HG03060 (cell line): ENCODE data around the gene TMEM52.

Experiments used
- ATAC-seq: cut with Tn5 transposase; IDR thresholded peaks from one replicate; pipeline ENCODE4 v1.9.1; 2021; ENCODE audit warnings: low read depth, moderate number of reproducible peaks; ENCODE audit not compliant: unreplicated experiment

The TMEM52 gene

DNA sequence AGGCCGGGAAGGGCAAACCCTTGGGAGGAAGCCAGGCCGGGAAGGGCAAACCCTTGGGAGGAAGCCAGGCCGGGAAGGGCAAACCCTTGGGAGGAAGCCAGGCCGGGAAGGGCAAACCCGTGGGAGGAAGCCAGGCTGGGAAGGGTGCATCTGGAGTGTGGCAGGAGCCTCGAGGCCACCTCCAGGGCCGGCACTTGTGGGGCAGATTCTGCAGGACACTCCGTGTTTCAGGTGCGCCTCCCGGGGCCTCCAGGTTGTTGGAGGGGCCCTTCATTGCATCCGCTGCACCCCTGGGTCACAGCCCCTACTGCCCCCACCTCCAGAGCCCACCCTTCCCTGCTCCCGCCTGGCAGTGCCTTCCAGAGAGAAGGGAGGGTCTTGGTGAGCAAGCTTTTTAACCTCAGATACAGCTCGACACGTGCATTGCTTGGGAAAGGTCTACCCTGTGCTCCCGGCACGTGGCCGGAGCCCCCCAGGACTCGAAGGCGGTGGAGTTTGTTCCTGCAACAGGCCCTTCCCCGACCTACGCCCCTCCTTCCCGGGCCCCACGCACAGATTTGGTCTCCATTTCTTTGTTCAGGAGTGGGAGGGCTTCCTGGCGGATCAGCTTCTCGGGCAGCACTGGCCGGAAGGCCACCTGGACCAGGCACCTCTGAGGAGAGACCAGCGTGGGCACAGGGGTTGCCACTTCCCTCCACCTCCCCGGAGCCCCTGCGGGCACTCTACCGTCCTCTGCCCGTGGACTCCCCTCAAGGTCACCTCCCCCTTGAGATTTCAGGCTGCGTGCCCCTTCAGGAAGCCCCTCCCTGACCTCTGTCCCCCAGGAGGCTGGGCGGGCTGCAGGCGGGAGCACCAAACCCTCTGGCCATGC lies 9.4 kb upstream of the TMEM52 start:
- no peak for ATAC-seq

GRCh38 chr1:1927751-1928150 lies 8.7 kb upstream of the TMEM52 start:
- ATAC-seq, result no peak

DNA sequence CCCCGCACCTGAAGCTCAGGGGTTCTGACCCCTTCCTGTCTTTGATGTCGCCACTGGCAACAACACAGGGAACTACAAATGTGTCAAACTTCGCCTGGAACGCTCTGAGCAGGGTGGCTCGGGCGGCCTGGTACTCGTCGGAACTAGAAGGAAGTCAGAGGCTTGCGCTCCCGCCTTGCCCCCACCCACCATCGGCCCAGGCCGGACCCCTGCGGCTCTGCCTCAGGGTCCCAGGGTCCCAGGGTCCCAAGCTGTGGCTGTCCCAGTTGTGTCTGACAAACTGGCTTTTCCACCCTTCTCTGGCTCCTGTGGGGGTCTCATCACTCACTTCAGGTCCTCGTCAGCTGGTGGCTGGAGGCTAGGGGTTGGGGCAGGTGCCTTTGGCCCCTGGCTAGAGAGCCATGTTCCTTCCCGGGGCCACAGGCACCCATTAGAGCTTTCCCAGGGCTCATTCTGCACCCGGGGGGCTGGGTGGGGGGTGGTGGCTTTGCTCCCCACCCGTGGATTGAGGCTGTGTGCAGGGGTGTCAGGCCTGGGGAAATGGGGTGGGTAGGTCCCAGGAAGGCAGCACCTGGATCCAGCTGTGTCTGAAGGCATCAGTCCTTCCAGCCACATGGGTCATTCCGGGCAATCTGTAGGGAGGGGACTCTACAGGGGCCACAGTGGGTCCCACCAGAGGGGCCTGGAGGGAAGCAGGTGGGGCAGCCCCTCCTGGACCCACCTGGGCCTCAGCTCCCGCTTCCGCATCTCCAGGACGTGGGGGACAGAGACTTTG lies 8.0 kb upstream of the TMEM52 start:
- ATAC-seq, result no peak

DNA sequence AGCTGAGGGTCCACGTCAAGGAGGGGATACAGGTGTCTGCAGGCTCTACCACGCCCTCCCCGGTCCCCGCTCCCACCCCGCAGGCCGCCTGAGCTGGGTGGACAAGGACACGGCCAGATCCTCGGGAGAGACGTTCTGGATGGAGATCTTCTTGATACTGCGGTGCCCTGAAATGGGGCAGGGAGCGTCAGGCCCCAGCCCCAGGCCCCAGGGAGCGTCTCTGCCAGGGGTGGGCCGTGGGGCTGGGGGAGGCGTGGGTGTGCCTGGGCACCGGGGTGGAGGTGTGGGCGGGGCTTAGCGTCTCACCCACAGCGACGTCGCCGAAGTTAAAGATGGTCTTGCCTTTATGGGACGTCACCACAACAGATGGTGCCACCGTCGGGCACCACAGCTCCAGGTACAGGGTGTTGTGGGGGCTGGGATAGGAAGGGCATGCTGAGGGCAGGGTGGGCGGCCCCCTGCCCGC lies 7.3 kb upstream of the TMEM52 start:
- no peak for ATAC-seq

DNA sequence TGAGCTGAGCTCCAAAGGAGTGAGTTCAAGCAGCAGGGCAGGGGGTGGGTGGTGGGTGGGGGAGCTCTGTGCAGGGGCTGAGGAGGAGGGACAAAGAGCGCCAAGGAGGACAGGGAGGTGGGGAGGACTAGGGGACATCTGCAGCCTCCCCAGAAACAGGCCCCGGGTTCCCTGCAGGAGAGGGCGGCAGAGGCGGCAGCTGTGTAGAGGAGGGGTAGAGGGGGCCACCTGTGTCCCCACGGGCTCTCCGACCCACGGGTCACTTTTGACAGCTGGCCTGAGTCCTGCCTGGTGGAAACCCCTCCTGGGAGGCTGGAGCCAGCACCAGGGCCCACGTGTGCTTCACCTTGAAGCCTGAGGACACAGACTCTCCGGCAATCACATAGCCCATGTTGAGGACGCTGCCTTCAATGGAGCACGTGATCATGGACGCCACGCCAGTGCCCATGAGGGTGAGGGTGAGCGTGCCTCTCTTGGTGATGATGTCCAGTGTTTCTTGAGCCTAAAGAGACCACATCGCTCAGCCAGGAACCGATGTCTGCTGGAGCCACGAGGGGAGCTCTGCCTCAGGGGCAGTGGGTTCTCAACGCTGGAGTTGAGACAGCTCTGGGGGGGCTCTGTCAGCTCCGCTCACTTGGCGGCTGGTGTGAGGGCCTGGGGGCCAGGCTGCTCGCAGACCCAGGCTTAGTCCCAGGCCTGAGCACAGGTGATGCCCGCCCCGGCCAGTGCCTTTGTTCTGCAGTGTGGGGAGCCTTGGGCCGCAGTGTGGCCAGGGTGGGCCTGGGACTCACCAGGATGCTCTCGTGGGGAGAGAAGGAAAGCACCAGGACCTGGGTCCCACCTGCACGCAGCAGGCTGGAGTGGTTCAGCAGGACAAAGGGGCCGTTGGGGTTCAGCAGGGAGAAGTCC lies 6.6 kb upstream of the TMEM52 start:
- no peak for ATAC-seq

DNA sequence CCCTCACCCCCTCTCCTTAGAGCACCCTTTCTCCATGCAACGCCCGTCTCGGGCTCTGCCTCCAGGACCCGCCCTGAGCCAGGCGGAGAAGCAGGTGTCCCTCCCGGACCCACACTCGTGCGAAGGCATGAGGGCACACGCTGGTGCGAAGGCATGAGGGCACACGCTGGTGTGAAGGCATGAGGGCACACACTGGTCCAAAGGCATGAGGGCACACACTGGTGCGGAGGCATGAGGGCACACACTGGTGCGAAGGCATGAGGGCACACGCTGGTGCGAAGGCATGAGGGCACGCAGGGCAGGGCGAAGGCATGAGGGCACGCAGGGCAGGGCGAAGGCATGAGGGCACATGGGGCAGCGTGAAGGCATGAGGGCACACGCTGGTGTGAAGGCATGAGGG lies 5.8 kb upstream of the TMEM52 start:
- ATAC-seq, result no peak

DNA sequence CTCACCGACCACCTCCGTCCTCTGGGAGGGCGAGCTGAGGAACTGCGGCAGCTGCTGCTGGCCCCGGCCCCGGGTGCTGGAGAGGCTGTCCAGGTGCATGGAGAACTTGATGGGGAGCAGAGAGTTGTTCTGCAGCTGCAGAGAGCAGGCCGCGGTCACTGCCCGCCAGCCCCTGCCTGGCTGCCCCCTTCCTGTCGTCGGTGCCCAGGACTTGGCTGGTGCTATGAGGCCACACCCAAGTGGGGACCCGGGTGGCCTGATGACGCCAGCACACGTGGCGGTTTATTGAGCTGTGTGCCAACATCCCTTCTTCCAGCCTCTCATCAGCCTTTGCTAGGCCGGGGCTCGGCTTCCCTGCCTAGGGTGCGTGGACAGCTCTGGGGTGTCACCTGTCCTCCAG lies 5.3 kb upstream of the TMEM52 start:
- no peak for ATAC-seq

DNA sequence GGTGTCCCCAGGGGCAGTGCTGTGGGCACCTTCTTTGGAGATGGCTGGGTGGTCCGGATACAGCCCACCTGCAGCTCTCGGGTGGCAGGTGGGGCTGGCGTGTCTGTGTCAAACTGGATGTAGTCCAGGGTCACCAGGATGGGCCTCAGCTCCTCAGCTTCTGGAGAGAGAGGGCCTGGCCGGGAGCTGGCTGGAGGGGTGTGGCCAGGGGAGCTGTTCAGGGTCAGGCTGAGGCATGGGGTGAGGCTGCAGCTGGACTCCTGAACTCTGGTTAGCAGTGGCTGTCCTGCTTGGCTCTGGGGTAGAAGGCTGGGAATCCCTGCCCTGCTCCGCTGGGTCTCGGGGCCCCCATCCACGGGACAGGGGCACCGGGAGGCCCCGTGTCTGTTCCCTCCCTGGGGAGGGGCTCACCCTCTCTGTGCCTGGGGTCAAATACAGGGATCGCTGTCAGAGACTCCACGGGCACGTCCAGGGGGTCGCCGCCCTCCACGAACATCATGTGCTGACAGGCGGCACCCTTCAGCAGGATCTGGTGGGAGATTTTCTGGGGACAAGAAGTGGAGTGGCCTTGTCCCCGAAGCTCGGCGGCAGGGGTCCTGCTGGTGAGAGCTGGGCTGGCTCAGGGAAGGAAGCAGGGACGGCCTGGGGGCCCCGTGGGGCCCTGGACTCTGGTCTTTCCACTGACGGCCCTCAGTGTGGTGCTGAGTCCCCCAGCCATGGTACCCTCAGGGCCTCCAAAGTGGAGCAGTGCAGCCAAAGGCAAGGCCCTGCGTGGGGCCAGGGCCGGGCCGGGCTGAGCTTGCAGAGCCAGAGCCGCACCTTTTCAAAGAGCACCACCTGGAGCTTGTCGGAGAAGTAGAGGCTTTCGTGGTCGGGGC lies 4.1 kb upstream of the TMEM52 start:
- ATAC-seq, result no peak

DNA sequence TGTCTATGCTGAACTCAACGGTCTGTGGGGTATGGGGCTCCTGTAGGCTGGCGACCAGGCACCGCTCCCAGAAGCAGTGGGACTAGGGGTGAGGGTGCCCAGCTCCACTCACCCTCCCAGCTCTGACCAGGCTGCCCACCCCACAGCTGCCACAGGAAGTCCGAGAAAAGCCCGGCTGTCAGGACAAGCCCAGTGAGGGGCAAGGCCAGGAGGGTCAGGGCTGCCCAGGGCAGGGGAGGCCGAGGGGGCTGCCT lies 3.5 kb upstream of the TMEM52 start:
- ATAC-seq, result no peak

- no peak for ATAC-seq
These were observed 3.0 kb upstream of the TMEM52 start for GRCh38 chr1:1921901-1922701.

DNA sequence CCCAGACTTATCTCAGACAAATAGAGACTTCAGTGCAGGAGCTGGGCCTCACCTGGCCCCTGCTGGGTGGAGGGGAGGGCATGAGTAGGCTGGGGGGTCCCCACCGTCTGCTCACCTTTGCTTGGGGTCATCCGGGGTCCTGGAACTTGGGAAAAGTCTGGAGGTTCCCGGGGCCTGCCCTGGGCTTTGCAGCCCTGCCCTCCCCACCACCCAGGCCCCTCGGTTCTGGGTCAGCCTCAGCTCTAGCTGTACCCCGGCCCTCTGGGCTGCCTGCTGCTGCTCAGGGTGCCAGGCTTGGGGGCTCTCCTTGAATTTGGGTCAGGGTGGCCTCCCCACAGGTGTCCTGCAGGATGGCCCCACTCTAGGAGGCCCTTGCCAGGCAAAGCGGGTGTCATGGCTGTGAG lies 2.4 kb upstream of the TMEM52 start:
- ATAC-seq, result no peak

DNA sequence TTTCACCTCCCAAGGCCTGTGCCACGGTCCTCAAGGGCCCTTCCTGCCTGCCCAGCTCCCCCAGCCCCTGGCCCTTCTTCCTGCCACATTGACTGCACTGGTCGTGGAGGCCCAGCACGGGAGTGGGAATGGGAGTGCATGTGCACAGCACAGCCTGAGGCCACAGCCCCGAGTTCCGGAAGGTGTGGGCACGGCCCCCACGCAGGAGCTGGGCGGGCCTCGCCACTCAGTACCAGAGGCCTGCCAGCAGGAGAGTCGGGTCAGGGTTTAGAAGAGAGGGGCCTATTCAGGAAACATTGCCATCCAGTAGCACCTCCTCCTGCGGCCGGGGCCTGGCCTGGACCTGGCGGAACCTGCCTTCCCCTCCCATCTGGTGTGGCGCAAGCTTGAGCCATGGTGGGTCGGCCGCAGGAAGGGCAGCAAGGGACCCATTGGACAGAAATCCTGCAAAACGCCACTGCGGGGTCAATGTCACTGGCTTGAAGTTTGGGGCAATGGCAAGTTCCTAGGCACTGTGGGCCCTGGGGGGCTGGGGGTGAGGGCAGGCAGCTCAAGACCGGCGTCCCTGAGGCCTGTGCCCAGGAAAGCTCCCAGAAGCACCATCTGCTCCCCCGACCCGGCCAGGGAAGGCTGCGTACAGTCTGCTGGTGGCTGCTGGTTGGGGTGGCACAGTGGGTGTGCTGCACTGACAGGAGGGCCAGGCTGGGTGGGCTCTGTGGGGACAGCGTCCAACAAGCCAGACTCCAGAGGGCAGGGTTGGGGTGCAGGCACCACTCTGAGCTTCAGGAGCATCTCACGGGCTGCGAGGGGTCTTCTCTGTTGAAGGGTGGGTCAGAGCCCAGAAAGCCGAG lies 1.8 kb upstream of the TMEM52 start:
- no peak for ATAC-seq

DNA sequence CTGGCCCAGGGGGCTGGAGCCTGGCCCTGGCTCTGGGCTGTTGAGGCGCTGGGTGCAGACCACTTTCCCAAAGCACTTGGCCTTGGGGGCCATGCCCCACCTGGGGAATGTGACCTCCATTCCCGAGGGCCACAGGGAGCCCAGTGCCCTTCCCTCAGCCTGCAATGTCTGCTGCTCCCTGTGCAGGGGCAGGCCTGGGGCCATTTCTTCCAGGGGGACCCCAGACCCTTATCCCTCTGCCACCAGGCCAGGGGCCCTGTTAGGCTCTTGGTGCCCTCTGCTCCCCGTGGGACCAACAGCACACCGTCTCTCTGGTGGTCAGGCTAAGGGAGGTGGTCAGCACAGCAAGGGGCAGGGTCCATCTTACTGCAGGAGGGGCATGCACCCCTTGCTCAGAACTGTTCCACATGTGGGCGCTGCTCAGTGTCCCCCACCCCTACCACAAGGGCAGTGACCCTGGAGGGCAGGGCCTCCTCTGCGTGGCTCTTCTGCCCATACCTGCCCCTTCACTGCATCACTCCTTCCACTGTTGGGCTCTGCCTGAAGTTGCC lies 1.1 kb upstream of the TMEM52 start:
- ATAC-seq, result no peak

GRCh38 chr1:1919304-1920056 lies 401 bp upstream of the TMEM52 start:
- peak; percentile 75 for ATAC-seq

DNA sequence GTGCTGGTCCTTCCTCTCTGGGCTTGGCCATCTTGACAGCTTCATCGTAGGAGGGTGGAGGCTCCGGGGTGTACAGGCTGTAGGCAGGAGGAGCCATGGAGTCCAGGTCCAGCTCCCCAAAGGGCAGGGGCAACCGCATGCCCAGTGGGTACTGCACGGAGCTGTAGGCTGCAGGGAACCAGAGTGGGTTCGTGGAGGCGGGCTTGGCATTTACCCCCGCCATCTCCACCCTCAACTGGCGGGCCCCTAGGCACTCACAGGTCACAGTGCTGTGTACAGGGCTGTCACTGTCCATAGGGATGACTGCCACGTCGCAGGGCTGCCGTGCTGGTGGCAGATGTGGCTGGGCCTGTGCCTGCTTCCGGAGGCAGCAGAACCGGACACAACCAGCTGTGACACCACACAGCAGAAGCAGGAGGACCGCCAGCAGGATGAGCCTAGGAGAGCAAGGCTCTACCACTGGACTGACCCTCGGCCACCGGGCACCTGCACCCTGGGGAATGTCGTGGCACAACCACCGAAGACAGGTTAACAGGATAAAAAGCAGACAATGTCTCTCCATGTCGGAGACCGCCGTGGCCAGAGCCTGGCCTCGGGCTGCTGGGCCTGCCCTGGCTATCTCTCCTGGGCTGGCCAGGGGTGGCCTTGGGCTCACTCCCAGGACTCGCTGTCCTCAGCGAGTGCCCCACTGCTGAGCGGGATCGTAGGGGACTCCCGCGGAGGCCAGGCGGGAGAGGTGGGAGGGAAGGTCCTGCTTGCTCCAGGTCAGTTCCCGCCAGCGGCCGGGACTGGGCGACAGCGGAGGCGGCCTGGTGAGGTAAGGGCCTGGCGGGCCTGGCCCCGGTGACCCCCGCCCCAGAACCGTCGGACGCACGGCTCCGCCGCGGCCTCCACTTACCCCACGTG lies 831 bp downstream of the TMEM52 start:
- ATAC-seq, result no peak

GRCh38 chr1:1917304-1917976 lies 1.6 kb downstream of the TMEM52 start:
- ATAC-seq, result no peak
